SK-N-MC (cell line): ENCODE results near the gene MRPL45.

ENCODE experiments used
- EZH2 ChIP-seq: fragments of 200-600 bp; sonication (generic); IDR thresholded peaks from one replicate; pipeline ENCODE4 v1.6.1; 2017; ENCODE audit warnings: antibody characterized with exemption
- POLR2AphosphoS5 ChIP-seq: IDR thresholded peaks from 2 replicates; pipeline ENCODE4 v1.6.1; 2012; ENCODE audit warnings: mild to moderate bottlenecking, low read depth, low read length, borderline replicate concordance

- TF ChIP-seq EZH2 (no peak), POLR2AphosphoS5 (peak; percentile 76; the same call in 1 of the 2 replicates)
These were observed 54.6 kb downstream of the MRPL45 start, which contains the start of gene SOCS7 for GRCh38 chr17:38351412-38352222.
